ENCODE data around the gene PILRA. TPM values are rescaled to one million over a fixed set of nuclear protein-coding genes. Genes with fewer than 3 reads are reported as not detected.

Gene PILRA
- total and polyA plus RNA-seq, 10 of the 15 experiments (the other 5 are each of a cell fraction or from before 2014, with no cell fraction given), result 6.6 to 43.3 (median 11.5) TPM

DNA sequence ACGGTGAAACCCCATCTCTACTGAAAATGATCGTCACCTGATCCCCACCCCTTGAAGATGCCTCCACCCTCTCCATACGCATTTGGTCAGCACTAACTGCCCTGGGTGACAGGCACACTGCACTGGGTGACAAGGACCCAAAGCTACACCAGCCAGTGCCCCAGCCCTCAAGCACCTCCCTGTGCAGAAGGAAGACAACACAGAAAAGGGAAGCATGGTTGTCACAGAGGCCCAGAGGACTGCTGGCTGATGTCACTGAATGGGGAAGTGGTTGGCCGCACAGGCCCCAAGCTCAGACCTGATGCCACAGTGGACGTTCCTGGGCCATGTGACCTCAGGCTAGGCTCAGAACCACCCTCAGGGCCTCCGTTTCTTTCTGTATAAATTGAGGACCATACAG is 4.2 kb upstream of the PILRA start:
- H3K9ac ChIP-seq (ENCODE audit: control insufficient read depth, insufficient read depth, low read length), result peak overlapping the region; percentile 24; the same call in 1 of the 2 replicates
- H3K36me3 ChIP-seq (ENCODE audit: control insufficient read depth in 2 of 2, insufficient read depth in 2 of 2, low read length in 1 of 2), result peaks cover 0 to 5% of the 10 kb centered on the region in 2 experiments; a peak in 2 of 4 replicates
- peaks cover under 1% of the 10 kb centered on the region for H3K79me2 ChIP-seq (ENCODE audit: control insufficient read depth, insufficient read depth, low read length)
- H3K9me3 ChIP-seq (replicated peaks; ENCODE audit: control insufficient read depth, insufficient read depth, low read length), result no peaks in the 10 kb centered on the region
- H3K4me2 ChIP-seq (ENCODE audit: control insufficient read depth, insufficient read depth), result peak overlapping the region; percentile 31
- H4K20me1 ChIP-seq (ENCODE audit: control insufficient read depth, insufficient read depth), result no peaks in the 10 kb centered on the region
- peak overlapping the region; percentile 93 for H3K27ac ChIP-seq (ENCODE audit: control insufficient read depth, insufficient read depth)
- H2AFZ ChIP-seq (ENCODE audit: control insufficient read depth, low read depth, low read length), result peak overlapping the region; percentile 37; the same call in 1 of the 2 replicates
- intact Hi-C loops (cut with micrococcal nuclease; ENCODE audit: unreplicated experiment) (loop anchor here (10.0 kb wide), 1 partner anchor 176 kb away; no protein-coding TSS in a partner anchor), in situ Hi-C loops (cut with MboI) (no loop called here)
- ATAC-seq, result peak; percentile 74
- peak; percentile 90 for DNase-seq (ENCODE audit: low read depth, low spot score)
- WGBS (ENCODE audit: insufficient coverage, insufficient replicate concordance, low lambda C conversion rate, missing lambda C conversion rate), result 0% methylated on average over 6 of the region's 6 CpGs
- ChIA-PET RAD21 (ENCODE audit: unreplicated experiment) (interaction anchor here (0.7 to 4.1 kb wide), 6 partner anchors 10 to 180 kb away, joined by 3 to 25 read pairs (median 6); no protein-coding TSS in a partner anchor), SMC1A (ENCODE audit: uncharacterized antibody, unreplicated experiment) (interaction anchor here (0.8 to 2.5 kb wide), 15 partner anchors 11 to 239 kb away, joined by 3 to 17 read pairs (median 4); partner anchors contain the start of gene PILRB), POLR2A (interaction anchor here (0.5 to 1.8 kb wide), 13 partner anchors 17 to 218 kb away, joined by 3 to 11 read pairs (median 4); partner anchors contain the start of genes MEPCE and ZCWPW1), CTCF (interaction anchor here (0.6 to 3.0 kb wide), 8 partner anchors 10 to 179 kb away, joined by 3 to 17 read pairs (median 7); no protein-coding TSS in a partner anchor)
- H3K27me3 ChIP-seq (replicated peaks in 1 of 2; ENCODE audit: control insufficient read depth in 2 of 2, insufficient read depth in 2 of 2, low read length in 1 of 2), result no peaks in the 10 kb centered on the region
- FAIRE-seq, result peak; percentile 88
- no TSS peak for BruUV-seq (replicated peaks)
- H3K4me3 ChIP-seq, result no peak overlapping the region
- H3K4me1 ChIP-seq (ENCODE audit: control insufficient read depth, insufficient read depth, low read length), result peaks cover 70% of the 10 kb centered on the region
- TF ChIP-seq, protein P1, sequence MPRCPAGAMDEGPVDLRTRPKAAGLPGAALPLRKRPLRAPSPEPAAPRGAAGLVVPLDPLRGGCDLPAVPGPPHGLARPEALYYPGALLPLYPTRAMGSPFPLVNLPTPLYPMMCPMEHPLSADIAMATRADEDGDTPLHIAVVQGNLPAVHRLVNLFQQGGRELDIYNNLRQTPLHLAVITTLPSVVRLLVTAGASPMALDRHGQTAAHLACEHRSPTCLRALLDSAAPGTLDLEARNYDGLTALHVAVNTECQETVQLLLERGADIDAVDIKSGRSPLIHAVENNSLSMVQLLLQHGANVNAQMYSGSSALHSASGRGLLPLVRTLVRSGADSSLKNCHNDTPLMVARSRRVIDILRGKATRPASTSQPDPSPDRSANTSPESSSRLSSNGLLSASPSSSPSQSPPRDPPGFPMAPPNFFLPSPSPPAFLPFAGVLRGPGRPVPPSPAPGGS (IDR thresholded peaks at IDR 0.05; ENCODE audit: borderline replicate concordance, insufficient read depth, low read depth, low read length, poor library complexity, severe bottlenecking), result peak; percentile 50
- no peak for TF ChIP-seq SIN3A (IDR thresholded peaks at IDR 0.05; ENCODE audit: low read depth, low read length)
- no peak for TF ChIP-seq CEBPB (IDR thresholded peaks at IDR 0.05; ENCODE audit: borderline replicate concordance in 1 of 2, low read depth in 2 of 2, low read length in 2 of 2)
- TF ChIP-seq SP1 (IDR thresholded peaks at IDR 0.05; ENCODE audit: low read depth, low read length), result peak; percentile 46
- no peak; the same call in 1 of the 2 replicates for TF ChIP-seq FOXM1 (IDR thresholded peaks at IDR 0.05; ENCODE audit: low read depth, low read length)
- no peak for TF ChIP-seq ZZZ3 (IDR thresholded peaks at IDR 0.05; ENCODE audit: control insufficient read depth, insufficient read length, low read depth)
- TF ChIP-seq EZH2 (IDR thresholded peaks at IDR 0.05; ENCODE audit: borderline replicate concordance, control insufficient read depth, low read depth, low read length), result no peak
- TF ChIP-seq IRF4 (IDR thresholded peaks at IDR 0.05; ENCODE audit: low read depth, low read length), result no peak
- TF ChIP-seq, protein P2, sequence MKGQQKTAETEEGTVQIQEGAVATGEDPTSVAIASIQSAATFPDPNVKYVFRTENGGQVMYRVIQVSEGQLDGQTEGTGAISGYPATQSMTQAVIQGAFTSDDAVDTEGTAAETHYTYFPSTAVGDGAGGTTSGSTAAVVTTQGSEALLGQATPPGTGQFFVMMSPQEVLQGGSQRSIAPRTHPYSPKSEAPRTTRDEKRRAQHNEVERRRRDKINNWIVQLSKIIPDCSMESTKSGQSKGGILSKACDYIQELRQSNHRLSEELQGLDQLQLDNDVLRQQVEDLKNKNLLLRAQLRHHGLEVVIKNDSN (IDR thresholded peaks at IDR 0.05; ENCODE audit: borderline replicate concordance, extremely low read length, insufficient read depth, low read depth, low read length), result peak; percentile 86
- no peak for TF ChIP-seq TCF12 (IDR thresholded peaks at IDR 0.05; ENCODE audit: low read depth, low read length)
- no peak for TF ChIP-seq ZNF384 (IDR thresholded peaks at IDR 0.05; ENCODE audit: borderline replicate concordance, low read depth, low read length)
- TF ChIP-seq, protein P3, sequence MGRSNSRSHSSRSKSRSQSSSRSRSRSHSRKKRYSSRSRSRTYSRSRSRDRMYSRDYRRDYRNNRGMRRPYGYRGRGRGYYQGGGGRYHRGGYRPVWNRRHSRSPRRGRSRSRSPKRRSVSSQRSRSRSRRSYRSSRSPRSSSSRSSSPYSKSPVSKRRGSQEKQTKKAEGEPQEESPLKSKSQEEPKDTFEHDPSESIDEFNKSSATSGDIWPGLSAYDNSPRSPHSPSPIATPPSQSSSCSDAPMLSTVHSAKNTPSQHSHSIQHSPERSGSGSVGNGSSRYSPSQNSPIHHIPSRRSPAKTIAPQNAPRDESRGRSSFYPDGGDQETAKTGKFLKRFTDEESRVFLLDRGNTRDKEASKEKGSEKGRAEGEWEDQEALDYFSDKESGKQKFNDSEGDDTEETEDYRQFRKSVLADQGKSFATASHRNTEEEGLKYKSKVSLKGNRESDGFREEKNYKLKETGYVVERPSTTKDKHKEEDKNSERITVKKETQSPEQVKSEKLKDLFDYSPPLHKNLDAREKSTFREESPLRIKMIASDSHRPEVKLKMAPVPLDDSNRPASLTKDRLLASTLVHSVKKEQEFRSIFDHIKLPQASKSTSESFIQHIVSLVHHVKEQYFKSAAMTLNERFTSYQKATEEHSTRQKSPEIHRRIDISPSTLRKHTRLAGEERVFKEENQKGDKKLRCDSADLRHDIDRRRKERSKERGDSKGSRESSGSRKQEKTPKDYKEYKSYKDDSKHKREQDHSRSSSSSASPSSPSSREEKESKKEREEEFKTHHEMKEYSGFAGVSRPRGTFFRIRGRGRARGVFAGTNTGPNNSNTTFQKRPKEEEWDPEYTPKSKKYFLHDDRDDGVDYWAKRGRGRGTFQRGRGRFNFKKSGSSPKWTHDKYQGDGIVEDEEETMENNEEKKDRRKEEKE (IDR thresholded peaks at IDR 0.05), result no peak
- no peak; the same call in 1 of the 2 replicates for TF ChIP-seq JUNB (IDR thresholded peaks at IDR 0.05)
- TF ChIP-seq, protein P4, sequence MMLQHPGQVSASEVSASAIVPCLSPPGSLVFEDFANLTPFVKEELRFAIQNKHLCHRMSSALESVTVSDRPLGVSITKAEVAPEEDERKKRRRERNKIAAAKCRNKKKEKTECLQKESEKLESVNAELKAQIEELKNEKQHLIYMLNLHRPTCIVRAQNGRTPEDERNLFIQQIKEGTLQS (IDR thresholded peaks at IDR 0.05; ENCODE audit: borderline replicate concordance, extremely low read depth, low read depth, low read length), result 0 out of 2 replicates have a peak, but pooled peaks have one; percentile 21
- TF ChIP-seq, protein P5, sequence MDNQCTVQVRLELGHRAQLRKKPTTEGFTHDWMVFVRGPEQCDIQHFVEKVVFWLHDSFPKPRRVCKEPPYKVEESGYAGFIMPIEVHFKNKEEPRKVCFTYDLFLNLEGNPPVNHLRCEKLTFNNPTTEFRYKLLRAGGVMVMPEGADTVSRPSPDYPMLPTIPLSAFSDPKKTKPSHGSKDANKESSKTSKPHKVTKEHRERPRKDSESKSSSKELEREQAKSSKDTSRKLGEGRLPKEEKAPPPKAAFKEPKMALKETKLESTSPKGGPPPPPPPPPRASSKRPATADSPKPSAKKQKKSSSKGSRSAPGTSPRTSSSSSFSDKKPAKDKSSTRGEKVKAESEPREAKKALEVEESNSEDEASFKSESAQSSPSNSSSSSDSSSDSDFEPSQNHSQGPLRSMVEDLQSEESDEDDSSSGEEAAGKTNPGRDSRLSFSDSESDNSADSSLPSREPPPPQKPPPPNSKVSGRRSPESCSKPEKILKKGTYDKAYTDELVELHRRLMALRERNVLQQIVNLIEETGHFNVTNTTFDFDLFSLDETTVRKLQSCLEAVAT (IDR thresholded peaks at IDR 0.05), result peak; percentile 58; the same call in 1 of the 2 replicates
- TF ChIP-seq SREBF1 (IDR thresholded peaks at IDR 0.05; ENCODE audit: low read length), result no peak
